Measurements from ENCODE around the gene SETD1B.

Gene SETD1B

GRCh38 chr12:121807642-121808347 lies 4.0 kb downstream of the SETD1B start:
- DNase-seq (ENCODE audit: low read depth) = no peak

DNA sequence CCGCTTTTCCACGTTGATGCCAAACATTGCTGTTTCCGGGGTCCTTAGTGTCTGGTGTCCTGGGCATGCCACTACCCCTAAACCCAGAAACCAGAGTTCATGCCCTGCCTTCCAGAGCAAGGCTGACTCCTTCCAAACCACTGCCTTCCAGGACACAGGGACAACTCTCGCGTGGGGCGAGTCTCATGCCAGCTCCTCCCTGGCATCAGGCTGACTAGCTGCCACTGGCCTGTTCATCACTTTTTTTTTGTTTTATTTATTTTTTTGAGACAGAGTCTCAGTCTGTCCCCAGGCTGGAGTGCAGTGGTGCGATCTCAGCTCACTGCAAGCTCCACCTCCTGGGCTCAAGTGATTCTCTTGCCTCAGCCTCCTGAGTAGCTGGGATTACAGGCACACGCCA lies 4.8 kb downstream of the SETD1B start:
- DNase-seq (ENCODE audit: low read depth) = no peak

GRCh38 chr12:121809712-121810116 lies 5.9 kb downstream of the SETD1B start:
- no peak for DNase-seq (ENCODE audit: low read depth)

DNA sequence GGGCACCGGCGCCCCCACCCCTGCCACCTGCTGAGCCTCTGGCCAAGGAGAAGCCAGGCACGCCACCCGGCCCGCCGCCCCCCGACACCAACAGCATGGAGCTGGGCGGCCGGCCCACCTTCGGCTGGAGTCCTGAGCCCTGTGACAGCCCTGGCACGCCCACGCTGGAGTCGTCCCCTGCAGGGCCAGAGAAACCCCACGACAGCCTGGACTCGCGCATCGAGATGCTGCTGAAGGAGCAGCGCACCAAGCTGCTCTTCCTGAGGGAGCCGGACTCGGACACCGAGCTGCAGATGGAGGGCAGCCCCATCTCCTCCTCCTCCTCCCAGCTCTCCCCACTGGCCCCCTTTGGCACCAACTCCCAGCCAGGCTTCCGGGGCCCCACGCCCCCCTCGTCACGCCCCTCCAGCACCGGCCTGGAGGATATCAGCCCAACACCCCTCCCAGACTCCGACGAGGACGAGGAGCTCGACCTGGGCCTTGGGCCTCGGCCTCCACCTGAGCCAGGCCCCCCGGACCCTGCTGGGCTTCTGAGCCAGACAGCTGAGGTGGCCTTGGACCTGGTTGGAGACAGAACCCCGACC lies 6.5 kb downstream of the SETD1B start:
- DNase-seq (ENCODE audit: low read depth) = no peak

DNA sequence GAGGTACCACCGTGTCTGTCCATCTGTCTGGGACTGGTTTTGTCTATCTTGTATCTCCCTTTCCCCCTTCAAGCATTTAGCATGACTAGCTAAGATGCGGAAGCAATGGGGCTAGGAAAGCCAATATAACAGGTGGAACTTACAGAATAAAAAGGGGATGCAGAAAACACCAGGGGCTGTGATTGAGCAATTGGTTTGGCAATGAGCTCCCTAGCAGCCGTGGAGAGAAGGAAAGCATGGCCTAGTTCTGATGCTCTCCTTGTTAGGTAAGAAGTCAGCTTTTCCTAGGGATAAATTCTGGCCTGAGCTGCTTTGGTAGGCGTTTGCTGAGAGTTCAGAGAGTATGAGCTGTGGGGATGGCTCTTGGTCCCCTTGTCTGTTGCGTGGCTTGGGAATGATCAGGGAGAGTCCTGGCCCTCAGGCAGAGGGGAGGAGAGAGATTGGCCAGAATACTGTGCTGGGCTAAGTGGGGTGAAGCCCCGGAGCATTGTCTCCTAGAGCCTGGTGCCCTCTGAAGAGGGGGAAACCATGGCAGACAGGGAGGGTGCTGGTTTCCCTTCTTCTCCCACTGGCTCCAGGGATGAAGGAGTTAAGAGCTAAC lies 7.1 kb downstream of the SETD1B start:
- DNase-seq (ENCODE audit: low read depth) = no peak

DNA sequence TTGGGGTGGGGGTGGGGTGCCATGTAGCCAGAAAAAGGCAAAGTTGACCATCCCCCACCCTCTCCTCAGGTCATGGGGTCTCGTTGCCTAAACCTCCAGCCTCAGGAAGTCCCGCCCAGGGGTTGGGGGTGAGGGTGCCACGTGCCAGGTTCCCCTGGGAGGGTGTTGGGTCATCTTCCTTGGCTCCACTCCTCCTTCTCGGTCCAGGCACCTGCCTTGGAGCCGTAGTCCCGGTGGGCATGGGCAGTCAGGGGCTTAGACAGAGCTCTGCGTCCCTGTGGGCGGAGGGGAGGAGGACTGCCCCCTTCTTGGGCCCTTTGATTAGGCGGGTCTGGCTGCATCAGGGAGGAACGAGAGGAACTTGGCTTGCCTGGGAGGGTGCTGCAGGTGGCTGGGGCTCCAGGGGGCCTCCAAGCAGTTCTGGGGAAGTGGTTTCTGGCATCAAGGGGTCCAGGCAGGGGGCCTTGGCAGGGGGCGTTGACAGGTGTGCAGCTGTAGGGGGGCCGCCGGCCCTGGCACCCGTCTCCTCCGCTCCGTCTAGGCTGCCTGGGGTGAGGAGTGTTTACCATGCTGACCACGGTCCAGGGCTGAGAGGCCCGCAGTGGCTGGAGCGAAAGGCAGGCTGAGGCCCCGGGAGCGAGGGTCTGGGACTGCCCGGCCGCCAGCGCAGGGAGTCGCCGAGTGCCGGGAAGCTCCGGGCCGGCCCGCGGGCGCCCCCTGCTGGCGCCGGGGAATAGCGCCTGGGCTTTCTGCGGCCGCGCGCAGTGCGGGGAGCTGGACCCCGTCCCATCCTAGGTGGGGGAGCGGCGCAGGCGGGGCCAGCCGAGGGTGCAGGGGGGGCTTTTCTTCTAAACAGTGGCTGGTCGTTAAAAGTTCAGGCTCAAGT lies 7.9 kb downstream of the SETD1B start:
- no peak for DNase-seq (ENCODE audit: low read depth)

- DNase-seq (ENCODE audit: low read depth) = no peak
Observed at GRCh38 chr12:121812320-121812871, 8.6 kb downstream of the SETD1B start.

DNA sequence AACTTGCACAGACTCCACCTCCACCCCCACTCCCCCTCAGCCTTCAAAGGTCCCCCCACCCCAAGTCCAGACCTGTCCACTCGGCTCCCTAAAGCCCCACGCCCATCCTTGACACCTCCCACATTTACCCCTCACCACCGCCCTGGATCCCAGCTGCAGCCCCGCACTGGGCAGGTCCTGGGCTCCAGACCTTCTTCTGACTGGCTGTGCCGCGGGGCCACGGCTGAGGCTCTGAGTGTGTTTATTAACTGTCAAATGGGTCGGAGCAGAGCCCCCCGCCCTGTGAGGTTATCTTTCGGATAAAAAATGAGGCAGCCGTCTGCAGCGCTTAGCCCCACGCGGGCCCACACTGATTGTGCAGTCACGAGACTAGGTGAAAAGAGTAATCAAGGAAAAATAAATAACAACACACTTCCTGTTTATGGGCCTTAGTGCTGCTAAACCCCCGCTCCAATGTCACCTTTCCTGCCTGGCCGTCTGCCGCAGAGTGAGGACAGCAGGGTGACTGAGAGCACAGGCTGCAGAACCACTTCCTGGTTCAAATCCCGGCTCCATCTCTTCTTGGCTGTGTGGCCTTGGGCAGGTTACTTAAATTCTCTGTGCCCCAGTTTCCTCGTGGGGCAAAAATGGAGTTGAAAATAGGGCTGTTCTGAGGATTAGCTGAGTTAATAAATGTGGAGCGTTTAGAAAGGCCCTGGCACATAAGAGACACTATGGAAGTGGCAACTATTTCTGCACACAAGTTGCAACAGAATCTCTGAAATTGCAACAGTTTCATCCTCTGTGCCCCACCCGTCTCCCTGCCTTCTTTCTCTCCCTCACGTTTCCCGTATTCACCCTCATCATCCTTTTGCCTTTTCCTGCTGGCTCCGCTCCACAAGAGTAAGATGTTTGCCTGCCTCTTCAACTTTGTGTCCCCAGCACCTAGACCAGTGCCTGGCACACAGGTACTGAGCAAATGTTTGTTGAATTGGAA lies 9.4 kb downstream of the SETD1B start:
- DNase-seq (ENCODE audit: low read depth) = no peak

- DNase-seq (ENCODE audit: low read depth) = no peak
Observed at GRCh38 chr12:121813951-121814350, 10.1 kb downstream of the SETD1B start.

GRCh38 chr12:121814429-121815119 lies 10.8 kb downstream of the SETD1B start:
- no peak for DNase-seq (ENCODE audit: low read depth)

- no peak for DNase-seq (ENCODE audit: low read depth)
Observed at GRCh38 chr12:121815263-121815662, 11.5 kb downstream of the SETD1B start.

- DNase-seq (ENCODE audit: low read depth) = no peak
Observed at GRCh38 chr12:121816925-121817647, 13.3 kb downstream of the SETD1B start.

DNA sequence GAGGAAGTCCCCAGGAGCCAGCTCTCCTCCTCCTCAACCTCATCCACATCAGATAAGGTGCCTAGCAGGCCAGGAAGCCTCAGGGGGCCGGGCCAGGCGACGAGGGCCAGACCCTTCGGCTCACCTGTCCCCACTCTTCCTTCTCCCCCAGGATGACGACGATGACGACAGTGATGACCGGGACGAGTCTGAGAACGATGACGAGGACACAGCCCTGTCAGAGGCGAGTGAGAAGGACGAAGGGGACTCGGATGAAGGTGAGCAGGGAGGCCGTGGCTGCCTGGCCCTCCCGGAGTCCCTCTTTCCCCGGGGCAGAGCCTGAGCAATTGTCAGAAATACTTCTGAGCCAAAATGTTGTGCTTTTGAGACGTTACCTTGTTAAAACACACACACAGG lies 13.8 kb downstream of the SETD1B start:
- DNase-seq (ENCODE audit: low read depth) = no peak

- no peak for DNase-seq (ENCODE audit: low read depth)
Observed at GRCh38 chr12:121819212-121819949, 15.6 kb downstream of the SETD1B start.

DNA sequence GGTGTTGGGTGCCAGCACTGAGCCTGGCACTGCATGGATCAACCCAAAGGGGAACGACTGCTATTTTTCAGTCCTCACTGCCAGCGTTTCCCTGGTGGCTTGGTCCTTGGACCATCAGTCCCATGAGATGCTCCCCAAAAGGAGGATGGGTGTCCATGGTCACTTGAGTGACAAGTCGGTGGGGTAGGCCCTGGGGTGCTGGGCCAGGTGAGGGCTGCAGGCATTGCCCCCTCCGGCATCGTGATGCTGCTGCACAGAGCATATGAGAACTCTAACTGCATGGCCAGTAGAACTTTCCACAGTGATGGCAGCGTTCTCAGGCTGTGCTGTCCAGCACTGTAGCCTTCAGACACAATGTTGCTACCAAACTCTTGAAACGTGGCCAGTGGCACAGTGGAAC lies 16.2 kb downstream of the SETD1B start:
- DNase-seq (ENCODE audit: low read depth) = no peak

DNA sequence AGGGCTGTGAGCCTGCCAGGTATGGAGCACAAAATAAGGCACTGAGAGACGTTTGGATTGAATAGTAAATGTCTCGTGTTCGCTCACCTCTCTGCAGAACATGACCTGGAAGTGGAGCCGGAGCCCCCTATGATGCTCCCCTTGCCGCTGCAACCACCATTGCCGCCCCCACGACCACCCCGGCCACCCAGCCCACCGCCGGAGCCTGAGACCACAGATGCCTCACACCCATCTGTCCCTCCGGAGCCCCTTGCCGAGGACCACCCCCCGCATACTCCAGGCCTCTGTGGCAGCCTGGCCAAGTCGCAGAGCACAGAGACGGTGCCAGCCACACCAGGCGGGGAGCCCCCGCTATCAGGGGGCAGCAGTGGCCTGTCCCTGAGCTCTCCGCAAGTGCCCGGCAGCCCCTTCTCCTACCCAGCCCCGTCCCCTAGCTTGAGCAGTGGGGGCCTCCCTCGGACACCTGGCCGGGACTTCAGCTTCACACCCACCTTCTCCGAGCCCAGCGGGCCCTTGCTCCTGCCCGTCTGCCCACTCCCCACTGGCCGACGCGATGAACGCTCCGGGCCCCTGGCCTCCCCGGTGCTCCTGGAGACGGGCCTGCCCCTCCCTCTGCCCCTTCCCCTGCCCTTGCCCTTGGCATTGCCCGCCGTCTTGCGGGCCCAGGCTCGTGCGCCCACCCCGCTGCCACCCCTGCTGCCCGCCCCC lies 18.7 kb downstream of the SETD1B start:
- DNase-seq (ENCODE audit: low read depth) = no peak

- DNase-seq (ENCODE audit: low read depth) = no peak
Observed at GRCh38 chr12:121823101-121823726, 19.4 kb downstream of the SETD1B start.

DNA sequence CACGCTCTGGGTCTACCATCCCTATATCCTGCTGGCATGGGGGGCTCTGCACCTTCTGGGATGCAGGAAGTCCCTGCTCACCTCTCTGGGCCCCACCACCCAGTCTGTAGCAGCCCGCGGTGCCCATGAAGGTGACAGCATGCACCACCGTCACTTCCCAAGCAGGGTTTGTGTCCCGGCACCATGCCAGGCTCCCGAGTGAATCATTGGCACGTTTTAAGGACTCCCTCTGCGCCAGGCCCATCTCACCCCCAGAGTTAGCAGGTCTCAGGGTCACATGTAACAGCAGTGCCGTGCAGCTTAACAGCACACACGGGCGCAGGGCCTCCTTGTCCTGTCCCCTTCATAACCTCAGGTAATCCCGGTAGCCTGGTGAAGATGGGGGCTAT lies 19.9 kb downstream of the SETD1B start:
- no peak for DNase-seq (ENCODE audit: low read depth)
